HFFc6 (cell line): Measurements from ENCODE around the gene ADD3. TPM values are rescaled to one million over a fixed set of nuclear protein-coding genes. Genes with fewer than 3 reads are reported as not detected.

Experiments used
- DNase-seq: peaks from one replicate; pipeline ENCODE4 v3.0.0-alpha.2; 2018
- H3K27ac Mint-ChIP-seq: 2 replicates; pipeline ENCODE4 v1.8.0; 2020; ENCODE audit warnings: mild to moderate bottlenecking, mixed read lengths
- H3K27me3 Mint-ChIP-seq: 2 replicates; pipeline ENCODE4 v1.8.0; 2021; ENCODE audit warnings: mild to moderate bottlenecking, moderate library complexity, mixed read lengths; ENCODE audit not compliant: insufficient read depth
- H3K36me3 Mint-ChIP-seq: 2 replicates; pipeline ENCODE4 v1.8.0; 2021; ENCODE audit warnings: low read depth, mixed read lengths
- H3K4me1 Mint-ChIP-seq: 2 replicates; pipeline ENCODE4 v1.8.0; 2020; ENCODE audit warnings: low read depth, mixed read lengths
- H3K4me3 Mint-ChIP-seq: 2 replicates; pipeline ENCODE4 v1.8.0; 2020; ENCODE audit warnings: mild to moderate bottlenecking, moderate library complexity, mixed read lengths
- H3K9me3 Mint-ChIP-seq: 2 replicates; pipeline ENCODE4 v1.8.0; 2020; ENCODE audit warnings: mild to moderate bottlenecking, mixed read lengths
- total RNA-seq, 6 experiments: library from RNA; stranded (reverse); fragmentation: NEBNext Ultra II Directional; extraction: Animal tissue kit (Norgen Biotek cat#: 25700); gene quantifications; 2 replicates in 1 of 6; 3 replicates in 5 of 6; pipeline ENCODE4 v1.2.3, GENCODE V29; 2021
- TF ChIP-seq, protein P1 (sequence below): fragments of 200-600 bp; sonication (generic); IDR thresholded peaks from 2 replicates; pipeline ENCODE4 v1.5.0; 2021; ENCODE audit warnings: antibody characterized with exemption, mild to moderate bottlenecking

ADD3 gene
- total RNA-seq, 6 experiments from 2014 or later = 46.4 to 57.4 (median 51.5) TPM

DNA sequence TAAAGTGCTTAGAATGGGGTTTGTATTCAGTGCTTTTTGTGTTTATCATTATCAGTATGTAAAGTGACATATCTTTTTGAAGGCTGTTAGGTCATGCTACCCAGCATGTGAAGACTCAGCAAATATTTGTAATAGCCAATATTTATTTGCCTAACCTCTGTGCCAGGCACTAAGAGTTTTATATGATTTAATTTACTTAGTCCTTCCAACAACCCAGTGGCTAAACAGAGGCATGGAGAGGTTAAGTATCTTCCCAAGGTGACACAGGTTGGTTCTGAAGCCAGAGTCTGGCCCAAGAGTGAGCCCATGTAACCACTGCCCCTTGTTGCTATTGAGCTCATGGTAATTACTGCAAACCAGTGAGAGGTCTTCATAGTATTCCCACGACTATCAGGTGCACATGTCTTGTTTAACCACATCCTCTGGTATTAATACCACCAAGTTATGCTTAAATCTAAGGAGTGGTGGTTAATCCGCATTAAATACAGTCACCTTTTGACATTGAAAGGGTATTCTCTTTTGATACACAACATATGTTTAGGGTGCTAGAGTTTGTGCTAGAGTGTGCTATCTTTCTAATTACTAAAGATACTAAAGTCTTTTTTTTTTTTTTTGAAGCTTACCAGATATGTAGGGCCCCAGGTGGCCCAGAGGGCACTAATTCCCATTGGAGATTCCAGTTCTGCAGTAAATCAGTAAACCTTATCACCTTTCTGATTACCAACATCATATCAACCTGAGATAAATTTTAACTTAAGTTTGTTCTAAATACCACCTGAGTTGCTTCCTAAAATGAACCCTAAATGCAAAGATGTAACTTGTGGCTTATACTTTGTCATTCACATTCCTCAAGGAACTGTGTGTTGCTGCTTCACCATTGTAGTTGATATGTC is 2.9 kb downstream of the ADD3 start:
- Mint-ChIP-seq H3K4me3 (no peak overlapping the region), H3K27me3 (no peaks in the 10 kb centered on the region), H3K27ac (no peak overlapping the region), H3K9me3 (no peaks in the 10 kb centered on the region), H3K36me3 (no peaks in the 10 kb centered on the region), H3K4me1 (peaks cover 50% of the 10 kb centered on the region)
- no peak for DNase-seq
- TF ChIP-seq, protein P1, sequence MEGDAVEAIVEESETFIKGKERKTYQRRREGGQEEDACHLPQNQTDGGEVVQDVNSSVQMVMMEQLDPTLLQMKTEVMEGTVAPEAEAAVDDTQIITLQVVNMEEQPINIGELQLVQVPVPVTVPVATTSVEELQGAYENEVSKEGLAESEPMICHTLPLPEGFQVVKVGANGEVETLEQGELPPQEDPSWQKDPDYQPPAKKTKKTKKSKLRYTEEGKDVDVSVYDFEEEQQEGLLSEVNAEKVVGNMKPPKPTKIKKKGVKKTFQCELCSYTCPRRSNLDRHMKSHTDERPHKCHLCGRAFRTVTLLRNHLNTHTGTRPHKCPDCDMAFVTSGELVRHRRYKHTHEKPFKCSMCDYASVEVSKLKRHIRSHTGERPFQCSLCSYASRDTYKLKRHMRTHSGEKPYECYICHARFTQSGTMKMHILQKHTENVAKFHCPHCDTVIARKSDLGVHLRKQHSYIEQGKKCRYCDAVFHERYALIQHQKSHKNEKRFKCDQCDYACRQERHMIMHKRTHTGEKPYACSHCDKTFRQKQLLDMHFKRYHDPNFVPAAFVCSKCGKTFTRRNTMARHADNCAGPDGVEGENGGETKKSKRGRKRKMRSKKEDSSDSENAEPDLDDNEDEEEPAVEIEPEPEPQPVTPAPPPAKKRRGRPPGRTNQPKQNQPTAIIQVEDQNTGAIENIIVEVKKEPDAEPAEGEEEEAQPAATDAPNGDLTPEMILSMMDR = no peak

GRCh38 chr10:110011681-110012080 is 3.9 kb downstream of the ADD3 start:
- TF ChIP-seq, protein P1 = no peak
- Mint-ChIP-seq H3K4me3 (no peak overlapping the region), H3K36me3 (no peaks in the 10 kb centered on the region), H3K27ac (no peak overlapping the region), H3K9me3 (no peaks in the 10 kb centered on the region), H3K4me1 (peaks cover 59% of the 10 kb centered on the region), H3K27me3 (no peaks in the 10 kb centered on the region)
- DNase-seq = no peak

GRCh38 chr10:110013630-110014293 is 6.0 kb downstream of the ADD3 start:
- Mint-ChIP-seq H3K27ac (peak overlapping the region; percentile 29), H3K36me3 (no peaks in the 10 kb centered on the region)
- TF ChIP-seq, protein P1 = no peak

DNA sequence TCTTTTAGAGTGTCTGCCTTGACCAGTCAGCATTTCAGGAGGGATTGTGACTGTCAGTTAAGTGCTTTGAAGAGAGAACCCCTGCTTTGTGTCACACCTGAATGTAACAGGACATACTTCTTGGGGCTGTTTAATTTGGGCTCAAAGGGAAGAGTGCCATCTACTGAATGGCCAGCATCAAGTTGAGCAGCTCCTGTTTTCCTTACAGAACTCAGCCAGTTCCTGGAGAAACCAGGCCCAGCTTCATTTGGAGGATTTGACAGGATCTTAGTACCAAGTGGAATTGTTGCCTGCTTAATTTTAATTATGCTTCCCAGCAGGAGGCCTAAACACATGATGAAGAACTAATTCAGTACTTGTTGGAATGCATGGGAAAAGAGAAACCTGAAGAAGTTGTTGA is 8.3 kb downstream of the ADD3 start:
- Mint-ChIP-seq H3K4me3 (no peak overlapping the region; the same call in 1 of the 2 replicates), H3K36me3 (no peaks in the 10 kb centered on the region; the same call in 1 of the 2 replicates), H3K4me1 (peaks cover 64% of the 10 kb centered on the region), H3K27me3 (no peaks in the 10 kb centered on the region), H3K9me3 (no peaks in the 10 kb centered on the region), H3K27ac (peak overlapping the region; percentile 29; the same call in 1 of the 2 replicates)
- TF ChIP-seq, protein P1 = peak; percentile 65; the same call in 1 of the 2 replicates
- no peak for DNase-seq

More at GRCh38 chr10:110013630-110014293, 6.0 kb downstream of the ADD3 start:
- Mint-ChIP-seq H3K4me3 (no peak overlapping the region), H3K27me3 (no peaks in the 10 kb centered on the region), H3K9me3 (no peaks in the 10 kb centered on the region), H3K4me1 (peaks cover 73% of the 10 kb centered on the region)
- DNase-seq = no peak

DNA sequence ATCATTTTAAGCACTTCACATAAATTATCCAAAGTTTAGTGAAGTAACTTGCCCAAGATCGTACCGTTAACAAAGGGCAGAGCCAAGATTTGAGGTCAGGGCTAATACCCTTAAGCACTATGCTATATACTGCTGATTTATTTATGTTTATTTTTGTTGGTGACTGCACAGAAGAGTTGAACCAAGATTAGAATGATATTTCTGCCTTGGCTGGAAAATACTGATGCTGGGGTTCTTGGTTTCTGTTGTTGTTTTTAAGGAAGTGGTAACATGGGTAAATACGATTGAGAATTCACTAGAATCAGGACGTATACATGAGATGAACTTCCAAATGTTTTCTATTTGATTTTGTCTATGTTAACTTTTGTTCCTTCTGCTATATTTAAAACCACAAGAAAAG is 9.3 kb downstream of the ADD3 start:
- Mint-ChIP-seq H3K9me3 (no peaks in the 10 kb centered on the region), H3K4me1 (peaks cover 58% of the 10 kb centered on the region), H3K36me3 (no peaks in the 10 kb centered on the region; the same call in 1 of the 2 replicates), H3K27me3 (no peaks in the 10 kb centered on the region), H3K27ac (no peak overlapping the region; the same call in 1 of the 2 replicates), H3K4me3 (no peak overlapping the region)
- TF ChIP-seq, protein P1 = no peak
- DNase-seq = no peak
